Posterior vena cava (tissue), 2 donors: ENCODE measurements around the gene ARHGEF28. TPM values are rescaled to one million over a fixed set of nuclear protein-coding genes. Genes with fewer than 3 reads are reported as not detected.

Source experiments
- DNase-seq: peaks from one replicate; pipeline ENCODE4 v3.0.0-alpha.2; 2020; ENCODE audit warnings: low spot score
- intact Hi-C, 2 donors: fragments of 100-400 bp; cut with DNase I; formaldehyde crosslinking; loops; one replicate each; pipeline versions ENCODE4 v1.14.1 to v1.14.2; 2022 to 2023
- total RNA-seq, 2 donors: library from RNA; stranded (reverse); fragmentation: NEBNext Ultra II Directional; extraction: Animal tissue kit (Norgen Biotek cat#: 25700); gene quantifications; one replicate each; pipeline ENCODE4 v1.2.1, GENCODE V29; 2021
- donor health status: DM: yes; HTN: yes; CAD: no.
- donor health status: DM: yes; HTN: yes; CAD: no.

Gene ARHGEF28
- total RNA-seq, 2 donors from 2014 or later, result 12.7 to 13.0 TPM

DNA sequence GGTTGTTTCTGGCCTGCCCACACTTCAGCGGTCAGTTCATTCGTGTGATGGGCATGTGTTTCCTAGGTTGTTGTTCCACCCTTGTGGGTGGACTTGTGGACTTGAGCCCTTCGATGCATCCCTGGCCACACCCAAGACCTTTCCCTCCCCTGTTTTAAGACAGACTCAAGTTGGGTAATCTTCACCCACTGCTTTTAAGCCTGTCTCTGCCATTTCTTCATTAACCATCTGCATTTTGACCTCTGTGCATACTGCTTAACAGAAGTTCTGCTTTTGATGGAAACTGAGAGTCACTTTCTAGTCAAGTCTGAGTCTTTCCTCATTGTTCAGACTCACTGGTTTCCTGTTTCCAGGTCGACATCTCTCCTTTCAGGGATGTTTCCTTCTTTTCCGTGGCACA, 233.7 kb downstream of the ARHGEF28 start:
- intact Hi-C loops, result no loop called here
- DNase-seq, result no peak

DNA sequence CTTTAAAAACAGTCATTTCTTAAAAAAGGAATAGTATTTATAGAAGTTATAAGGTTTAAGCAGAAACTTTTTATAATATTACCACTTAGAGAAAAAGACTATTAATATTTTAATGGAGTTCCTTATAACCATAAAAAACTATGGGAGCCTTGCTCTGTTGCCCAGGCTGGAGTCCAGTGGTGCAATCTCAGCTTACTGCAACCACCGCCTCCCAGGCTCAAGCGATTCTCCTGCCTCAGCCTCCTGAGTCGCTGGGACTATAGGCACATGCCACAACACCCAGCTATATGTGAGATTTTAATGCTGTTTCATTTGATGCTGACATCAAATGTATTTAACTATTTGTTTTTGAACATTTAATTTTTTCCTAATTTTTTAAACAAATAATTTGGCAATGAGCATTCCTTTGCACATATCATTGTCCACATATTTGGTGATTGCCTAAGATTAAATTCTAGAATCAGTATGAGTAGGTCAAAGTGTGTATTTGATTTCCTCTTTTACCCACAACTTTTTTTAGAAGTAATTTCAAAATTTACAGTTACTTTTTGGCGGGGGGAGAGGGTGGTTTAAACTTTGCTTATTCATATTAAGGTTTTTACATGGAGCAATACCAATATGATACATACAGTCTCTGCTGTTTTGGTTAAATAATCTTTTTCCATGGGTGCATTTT, 235.5 kb downstream of the ARHGEF28 start:
- intact Hi-C loops, result no loop called here
- DNase-seq, result no peak

DNA sequence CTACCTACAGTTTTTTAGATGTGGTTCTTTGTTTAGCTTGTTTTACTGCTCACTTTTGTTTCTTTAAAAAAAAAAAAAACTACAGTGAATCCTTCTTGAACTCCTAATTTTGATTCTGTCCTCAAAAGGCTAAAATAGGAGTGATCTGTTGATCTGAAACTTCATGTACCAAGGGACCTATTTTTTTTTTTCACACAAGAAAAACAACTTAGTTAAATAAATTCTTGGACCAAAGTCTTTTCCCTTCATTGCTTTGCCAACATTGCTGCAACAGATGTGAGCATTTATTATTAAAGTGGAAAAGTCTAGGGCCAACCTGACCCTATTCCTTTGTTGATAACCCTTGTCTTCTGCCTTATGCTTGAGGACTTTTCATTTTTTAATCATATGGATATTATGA, 236.8 kb downstream of the ARHGEF28 start:
- intact Hi-C loops, result no loop called here
- no peak for DNase-seq

DNA sequence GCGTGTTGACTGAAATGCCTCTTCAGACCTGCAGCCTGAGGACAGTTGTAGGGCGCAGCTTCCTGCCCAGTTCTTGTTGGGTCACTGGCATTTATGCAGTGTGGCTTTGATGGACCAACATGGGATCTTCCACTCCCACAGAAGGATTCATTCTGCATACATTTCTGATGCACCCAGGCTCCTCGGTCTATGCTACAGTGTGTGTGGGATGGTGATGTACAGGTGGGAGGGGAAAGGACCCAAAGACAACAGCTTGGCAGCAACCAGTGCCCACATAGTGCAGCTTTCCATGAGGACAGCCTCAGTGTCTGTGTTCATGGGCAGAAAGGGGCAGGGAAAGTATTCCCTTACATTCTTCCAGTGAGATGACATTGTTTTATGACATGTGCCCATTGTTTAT, 237.9 kb downstream of the ARHGEF28 start:
- no peak for DNase-seq
- intact Hi-C loops, result no loop called here

DNA sequence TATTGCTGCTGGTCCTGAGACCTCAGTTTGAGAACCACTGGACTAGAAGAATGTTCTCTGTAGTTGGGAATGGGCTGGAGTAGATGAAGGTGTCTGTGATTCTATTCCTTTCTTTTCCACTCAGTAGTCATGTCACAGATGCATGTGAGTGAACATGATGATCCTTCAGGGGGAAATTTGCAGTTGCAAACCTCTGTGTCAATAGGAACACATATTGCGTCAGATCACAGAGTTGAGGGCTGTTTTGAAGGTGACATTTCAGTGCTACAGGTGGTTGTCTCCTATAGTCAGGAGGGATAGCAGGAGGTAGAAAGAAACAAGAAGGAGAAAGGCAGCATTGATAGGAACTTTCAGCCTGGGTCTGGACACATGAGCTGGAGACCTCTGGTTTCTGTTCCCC, 239.3 kb downstream of the ARHGEF28 start:
- intact Hi-C loops, result no loop called here
- DNase-seq, result no peak

DNA sequence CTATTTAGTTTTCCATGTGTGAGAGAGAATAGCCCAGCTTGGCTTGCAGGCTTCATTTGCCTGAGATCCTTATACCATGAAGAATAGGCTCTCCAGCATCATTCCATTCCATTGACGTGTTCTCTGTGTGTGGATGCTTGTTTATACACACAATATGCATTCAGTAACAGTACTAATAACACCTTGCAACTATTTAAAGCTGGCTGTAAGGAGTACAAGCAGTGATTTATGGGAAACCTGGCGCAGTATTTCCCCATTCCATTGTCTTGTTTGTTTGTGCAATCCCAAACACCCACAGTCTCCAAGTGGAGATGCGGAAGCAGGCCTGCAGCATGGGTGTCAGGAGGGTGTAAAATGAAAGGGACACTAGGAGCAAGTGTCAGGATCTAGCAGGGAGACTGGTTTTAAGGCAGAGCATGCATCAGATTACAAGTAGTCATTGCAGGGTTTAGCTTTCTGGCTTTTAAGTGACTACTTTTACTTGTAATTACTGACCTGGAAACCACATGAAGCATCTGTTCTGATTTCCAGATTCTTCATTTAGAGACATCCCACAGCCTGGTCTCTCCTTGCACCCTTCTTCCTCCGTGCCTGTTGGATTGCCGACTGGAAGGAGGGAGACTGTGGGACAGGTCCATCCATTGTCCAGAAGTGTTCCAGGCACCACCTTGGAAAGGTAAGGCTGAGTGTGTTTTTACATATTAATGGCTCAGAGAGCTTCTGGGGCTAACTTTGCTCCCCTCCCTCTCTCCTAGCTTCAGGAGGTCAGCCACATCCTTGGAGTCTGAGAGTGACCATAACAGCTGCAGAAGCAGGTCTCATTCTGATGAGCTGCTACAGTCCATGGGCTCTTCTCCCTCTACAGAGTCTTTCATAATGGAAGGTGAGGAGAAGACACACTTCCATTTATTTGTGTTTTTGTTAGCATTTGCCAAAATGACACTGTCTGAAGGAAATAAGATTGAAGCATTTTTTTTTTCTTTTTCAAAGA, 241.6 kb downstream of the ARHGEF28 start:
- intact Hi-C loops, result no loop called here
- DNase-seq, result no peak

DNA sequence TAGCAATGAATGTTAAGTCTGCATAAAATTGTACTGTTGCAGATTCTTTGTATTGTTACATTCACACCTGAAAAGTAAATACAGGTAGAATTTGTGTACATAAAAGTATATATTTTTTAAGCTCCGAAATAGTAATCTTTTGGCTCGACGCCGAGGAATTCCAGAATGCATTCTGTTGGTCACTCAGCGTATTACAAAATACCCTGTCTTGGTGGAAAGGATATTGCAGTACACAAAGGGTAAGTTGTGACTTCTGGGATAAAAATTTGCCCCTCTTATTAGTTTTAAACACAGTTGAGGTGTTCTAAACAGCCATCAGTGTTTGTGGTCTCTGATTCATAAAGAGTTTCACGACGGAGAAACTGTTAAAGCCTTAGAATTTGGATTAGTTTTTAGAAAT, 257.6 kb downstream of the ARHGEF28 start:
- intact Hi-C loops, result no loop called here
- DNase-seq, result no peak

DNA sequence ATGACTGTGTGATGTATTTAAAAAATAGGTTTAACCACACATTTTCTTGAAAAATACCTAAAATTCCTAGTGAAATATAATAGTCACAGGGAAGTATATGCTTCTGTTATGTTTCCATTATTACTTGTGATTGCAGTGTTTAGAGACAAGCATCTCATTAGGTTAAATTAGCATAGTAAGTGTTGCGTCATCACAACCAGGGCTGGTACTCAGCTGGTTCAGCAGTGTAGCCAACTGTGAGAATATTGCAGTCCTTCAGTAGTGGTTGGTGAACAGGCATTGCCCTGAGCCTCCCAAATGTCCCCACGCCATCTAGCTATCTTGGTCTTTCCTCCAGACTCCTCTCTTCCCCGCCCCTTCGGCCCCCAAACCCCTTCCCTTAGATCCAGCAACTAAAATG, 261.7 kb downstream of the ARHGEF28 start:
- DNase-seq, result no peak

DNA sequence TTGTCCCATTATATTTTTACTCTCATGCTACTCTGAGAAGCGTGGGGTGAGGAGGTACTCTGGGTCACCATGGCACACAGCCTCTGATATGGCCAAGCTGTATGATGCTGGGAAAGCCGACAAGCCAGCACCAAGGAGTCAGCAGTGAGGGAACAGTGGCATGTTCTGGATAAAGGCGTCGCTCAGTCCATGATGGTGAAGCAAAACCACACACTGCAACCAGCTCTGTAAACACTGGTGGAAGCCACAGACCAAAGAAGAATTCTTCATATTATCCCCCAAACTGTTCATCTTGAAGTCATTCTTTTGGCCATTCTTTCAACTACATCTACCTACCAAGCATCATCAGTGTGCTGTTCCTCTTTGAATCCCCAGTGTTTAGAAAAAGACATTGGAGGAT, 264.6 kb downstream of the ARHGEF28 start:
- DNase-seq, result no peak
- intact Hi-C loops, result no loop called here

More for the DNA sequence above, 261.7 kb downstream of the ARHGEF28 start:
- intact Hi-C loops, result no loop called here

DNA sequence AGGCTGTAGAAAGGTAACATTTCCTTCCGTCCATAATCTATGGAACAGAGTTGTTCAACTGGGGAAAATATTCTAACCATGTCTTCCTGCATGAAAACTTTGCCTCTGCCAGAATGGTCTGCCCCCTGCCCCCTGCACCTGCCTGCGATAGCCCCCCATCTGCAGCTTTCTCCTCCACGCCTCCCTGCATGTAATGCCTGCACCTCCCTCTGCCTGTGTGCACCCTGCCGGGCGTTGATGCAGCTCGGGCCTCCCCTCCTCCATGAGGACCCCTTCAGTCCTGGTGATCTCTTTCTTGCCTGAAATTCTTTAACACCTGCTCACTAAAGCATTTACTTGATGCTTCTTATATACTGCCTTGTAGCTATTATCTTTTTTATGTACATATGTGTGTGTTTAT, 266.2 kb downstream of the ARHGEF28 start:
- intact Hi-C loops, result no loop called here
- no peak for DNase-seq

DNA sequence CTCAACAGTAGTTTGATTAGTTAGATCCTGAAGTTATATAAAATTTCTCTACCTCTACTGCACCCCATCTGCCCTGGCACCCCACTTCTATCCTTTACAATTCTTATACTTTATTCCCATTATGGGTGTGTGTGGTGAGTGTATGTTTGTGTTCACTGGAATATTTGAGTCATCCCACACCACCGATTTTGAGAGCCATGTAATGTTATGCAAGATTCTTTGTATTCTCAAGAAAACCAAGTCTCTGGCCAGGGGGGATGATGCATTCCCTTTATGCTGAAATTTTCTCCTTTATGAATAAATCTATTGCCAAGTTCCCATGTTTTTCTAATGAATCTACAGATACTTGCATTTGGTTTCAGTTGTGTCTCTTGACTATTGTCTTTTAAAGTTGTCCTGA, 266.8 kb downstream of the ARHGEF28 start:
- no peak for DNase-seq

DNA sequence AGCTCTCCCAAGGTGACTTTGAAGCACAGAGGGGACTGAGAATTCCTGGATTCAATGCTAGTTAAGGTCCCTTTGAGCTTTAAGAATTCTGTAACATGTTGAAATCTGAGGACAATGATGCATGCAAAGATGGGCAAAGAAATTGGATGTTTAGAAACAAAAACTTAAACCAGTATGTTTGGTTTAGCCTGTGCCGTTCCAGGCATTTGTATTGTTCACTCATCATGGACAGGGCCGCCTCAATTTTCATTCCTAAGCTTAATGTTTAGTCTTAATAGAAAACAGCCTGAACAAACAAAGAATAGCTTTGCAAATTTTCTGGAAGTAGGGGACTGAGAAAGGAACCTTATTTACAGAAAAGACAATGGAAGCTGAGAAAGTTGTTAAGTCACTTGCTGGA, 267.8 kb downstream of the ARHGEF28 start:
- intact Hi-C loops, result no loop called here
- DNase-seq, result no peak

More for the DNA sequence above, 266.8 kb downstream of the ARHGEF28 start:
- intact Hi-C loops, result no loop called here

DNA sequence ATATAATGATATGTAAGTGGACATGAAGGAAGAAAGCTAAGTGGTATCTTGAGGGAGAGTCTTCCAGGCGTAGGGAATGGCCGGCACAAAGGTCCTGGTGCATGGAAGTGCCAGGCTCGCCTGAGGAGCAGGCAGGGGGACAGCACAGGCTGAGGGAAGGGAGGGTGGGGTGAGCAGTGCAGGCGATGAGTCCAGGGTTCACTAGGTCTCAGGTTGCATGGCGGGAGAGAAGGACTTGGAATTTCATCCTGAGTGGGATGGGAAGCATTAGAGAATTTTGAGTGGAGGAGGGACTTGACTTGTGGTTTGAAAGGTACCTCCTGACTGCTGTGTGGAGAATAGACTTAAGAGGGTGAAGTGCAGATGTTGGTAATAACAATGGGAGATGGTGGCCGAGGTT, 268.9 kb downstream of the ARHGEF28 start:
- no peak for DNase-seq
- intact Hi-C loops, result no loop called here

DNA sequence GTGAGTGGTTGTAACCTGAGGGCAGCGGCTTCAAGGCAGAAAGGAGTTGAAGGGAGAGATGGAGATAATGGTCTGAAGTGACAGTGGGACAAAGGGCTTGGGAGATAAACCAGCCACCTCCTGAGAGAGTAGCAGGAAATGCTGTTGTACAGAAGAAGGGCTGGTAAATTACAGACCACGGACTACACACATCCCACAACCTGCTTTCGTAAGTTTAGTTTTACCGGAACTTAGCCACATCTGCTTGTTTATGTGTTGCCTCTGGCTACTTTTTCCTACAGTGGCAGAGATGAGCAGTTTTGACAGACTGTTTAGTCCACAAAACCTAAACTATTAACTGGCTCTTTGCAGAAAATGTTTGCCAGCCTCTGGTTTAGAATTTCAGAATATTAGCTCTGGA, 269.5 kb downstream of the ARHGEF28 start:
- intact Hi-C loops, result no loop called here
- DNase-seq, result no peak

DNA sequence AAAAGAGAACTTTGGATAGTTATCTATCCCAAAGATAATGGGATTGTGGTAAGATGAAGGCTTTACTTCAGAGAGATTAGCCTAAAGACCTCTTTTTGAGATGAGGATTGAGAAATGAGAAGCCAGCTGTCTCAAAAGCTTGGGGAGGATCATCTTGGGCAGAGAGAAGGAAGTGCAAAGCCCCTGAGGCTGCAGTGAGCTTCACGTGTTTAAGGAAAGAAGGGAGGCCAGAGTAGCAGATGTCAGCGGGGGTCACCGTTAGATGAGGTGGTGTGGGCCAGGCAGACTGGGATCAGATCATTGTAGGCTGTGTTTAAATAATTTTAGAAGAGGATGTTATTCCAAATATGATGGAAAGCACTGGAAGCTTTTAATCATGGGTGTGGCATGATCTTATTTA, 270.1 kb downstream of the ARHGEF28 start:
- DNase-seq, result no peak
- intact Hi-C loops, result no loop called here

DNA sequence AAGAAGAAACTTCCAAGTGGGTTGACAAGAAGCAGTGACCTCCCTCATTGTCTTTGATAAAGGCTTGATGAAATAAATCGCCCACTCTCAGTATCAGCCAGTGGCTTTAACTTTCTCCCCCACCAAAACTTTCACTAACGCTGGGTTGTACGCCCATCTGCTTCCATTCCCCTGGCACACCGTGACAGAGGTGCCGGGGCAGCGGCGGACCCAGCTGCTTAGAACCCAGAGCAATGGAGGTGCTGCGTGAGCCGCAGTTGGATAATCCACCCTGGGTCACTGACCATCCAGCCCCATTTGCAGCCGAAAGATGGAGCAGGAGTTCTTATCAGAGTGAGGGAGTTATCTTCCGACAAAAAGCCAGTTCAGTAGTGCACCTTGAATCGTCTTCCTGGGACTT, 270.7 kb downstream of the ARHGEF28 start:
- intact Hi-C loops, result no loop called here
- DNase-seq, result no peak

DNA sequence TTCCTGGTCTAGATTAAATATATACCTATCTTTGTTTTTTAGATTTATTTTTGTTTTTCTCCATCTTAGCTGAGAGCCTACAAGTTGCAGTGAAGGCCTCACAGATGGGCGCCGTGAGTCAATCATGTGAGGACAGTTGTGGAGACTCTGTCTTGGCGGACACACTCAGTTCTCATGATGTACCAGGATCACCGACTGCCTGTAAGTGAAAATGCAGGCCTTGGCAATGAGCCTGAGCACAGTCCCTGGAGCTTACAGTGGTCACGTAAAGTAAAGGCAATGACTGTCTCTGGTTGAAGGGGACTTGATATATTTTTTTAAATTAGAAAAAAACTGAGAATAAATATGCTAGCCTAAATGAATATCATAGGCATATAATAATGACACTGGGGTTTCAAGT, 271.9 kb downstream of the ARHGEF28 start:
- intact Hi-C loops, result no loop called here
- no peak for DNase-seq

DNA sequence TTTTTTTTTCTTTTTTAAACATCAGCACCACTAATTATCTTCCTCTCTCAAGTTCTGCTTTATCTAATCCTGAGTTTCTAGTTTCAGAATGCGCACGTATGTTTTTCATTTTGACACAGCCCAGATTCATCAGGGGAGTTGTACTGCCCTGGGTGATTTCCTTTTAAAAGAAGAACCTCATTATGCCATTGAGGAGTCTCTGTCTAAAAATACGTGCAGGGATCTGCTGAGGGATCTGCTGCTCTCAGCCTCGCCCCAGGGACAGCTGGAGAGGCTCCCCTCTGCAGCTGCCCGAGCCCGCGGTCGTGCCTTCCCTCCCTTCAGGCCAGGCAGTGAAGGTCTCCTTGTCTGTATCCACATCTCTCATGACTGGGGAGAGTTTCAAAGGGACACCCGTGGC, 273.1 kb downstream of the ARHGEF28 start:
- intact Hi-C loops, result no loop called here
- DNase-seq, result no peak

DNA sequence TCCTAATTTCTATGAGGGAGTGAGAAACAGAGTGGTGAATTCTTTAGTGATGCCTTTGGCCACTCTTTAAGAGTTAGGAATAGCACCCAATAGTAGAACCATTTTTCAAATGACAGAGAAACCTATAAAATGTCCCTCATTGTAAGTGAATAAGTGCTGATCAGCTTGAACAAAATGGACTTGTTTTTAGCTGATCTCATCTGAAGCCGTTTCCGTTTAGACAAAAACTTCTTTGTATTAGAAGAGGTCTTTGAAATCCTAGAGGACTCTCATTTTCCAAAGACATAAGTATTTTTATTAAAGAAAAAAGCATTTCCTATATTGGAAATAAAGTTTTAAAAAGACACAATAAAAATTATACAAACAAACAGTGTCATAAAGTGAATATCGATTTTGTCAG, 273.9 kb downstream of the ARHGEF28 start:
- intact Hi-C loops, result loop anchor here in 1 of 2 donors (5.0 kb wide), 1 partner anchor 747 kb away; no protein-coding TSS in a partner anchor
- no peak for DNase-seq

DNA sequence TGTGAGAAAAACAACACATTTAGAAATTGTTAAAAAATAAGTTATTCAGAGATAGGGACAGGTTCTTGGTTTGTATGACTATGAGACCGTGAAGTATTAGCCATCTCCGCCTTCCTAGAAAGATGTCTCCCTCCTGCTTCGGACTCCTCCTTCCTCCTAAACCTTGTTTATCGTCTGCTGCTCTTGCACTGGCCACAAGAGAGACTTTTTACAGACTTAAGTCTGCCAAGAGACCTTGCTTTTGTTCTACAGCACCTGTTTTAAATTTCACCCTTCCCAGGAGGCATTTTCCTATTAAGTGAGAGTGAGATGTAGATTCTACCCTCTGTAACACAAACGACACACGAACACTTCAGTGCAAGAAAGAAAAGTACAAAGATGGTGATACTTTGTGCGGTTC, 274.6 kb downstream of the ARHGEF28 start:
- no peak for DNase-seq
- intact Hi-C loops, result loop anchor here in 1 of 2 donors (5.0 kb wide), 1 partner anchor 747 kb away; no protein-coding TSS in a partner anchor
